ENCODE measurements around the gene LRP3.

DNA sequence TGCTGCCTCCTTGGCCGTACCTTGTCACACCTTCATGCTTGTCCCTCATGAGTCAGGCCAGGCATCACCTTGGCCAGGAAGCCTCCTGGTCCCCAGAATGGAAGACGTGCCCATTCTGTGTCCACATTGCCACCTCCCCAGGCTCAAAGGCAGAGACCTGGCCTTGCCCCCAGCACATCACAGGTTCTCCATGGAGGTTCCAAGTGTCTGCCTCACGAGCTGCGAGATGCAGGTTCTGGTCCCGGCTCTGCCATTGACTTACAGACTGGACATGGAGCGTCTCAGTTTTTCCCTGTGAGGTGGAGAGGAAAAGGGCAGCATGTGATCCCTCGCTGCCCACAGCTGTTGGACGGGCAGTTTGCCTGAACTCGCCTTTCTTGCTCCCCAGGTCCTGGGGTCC lies 40.6 kb downstream of the LRP3 start:
- TF ChIP-seq, protein P1, sequence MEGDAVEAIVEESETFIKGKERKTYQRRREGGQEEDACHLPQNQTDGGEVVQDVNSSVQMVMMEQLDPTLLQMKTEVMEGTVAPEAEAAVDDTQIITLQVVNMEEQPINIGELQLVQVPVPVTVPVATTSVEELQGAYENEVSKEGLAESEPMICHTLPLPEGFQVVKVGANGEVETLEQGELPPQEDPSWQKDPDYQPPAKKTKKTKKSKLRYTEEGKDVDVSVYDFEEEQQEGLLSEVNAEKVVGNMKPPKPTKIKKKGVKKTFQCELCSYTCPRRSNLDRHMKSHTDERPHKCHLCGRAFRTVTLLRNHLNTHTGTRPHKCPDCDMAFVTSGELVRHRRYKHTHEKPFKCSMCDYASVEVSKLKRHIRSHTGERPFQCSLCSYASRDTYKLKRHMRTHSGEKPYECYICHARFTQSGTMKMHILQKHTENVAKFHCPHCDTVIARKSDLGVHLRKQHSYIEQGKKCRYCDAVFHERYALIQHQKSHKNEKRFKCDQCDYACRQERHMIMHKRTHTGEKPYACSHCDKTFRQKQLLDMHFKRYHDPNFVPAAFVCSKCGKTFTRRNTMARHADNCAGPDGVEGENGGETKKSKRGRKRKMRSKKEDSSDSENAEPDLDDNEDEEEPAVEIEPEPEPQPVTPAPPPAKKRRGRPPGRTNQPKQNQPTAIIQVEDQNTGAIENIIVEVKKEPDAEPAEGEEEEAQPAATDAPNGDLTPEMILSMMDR (IDR thresholded peaks at IDR 0.05), result no peak
- no peak for TF ChIP-seq ZFX (IDR thresholded peaks at IDR 0.05; ENCODE audit: borderline replicate concordance)

All from 22Rv1 (cell line).